Glomerular endothelial cell (primary cell): ENCODE results near the gene ARID2. TPM values are rescaled to one million over a fixed set of nuclear protein-coding genes. Genes with fewer than 3 reads are reported as not detected.

Experiments
- DNase-seq: peaks from one replicate; pipeline ENCODE4 v3.0.0-alpha.2; 2011; ENCODE audit warnings: low read depth, low spot score; ENCODE audit errors: extremely low read depth
- total RNA-seq: library from RNA; depleted of rRNA; stranded (reverse); fragments of >200 nt; gene quantifications from 2 replicates; pipeline ENCODE4 v1.2.3, GENCODE V29; 2015

The ARID2 gene
- total RNA-seq: 11.7 and 19.5 TPM in 2 replicates

DNA sequence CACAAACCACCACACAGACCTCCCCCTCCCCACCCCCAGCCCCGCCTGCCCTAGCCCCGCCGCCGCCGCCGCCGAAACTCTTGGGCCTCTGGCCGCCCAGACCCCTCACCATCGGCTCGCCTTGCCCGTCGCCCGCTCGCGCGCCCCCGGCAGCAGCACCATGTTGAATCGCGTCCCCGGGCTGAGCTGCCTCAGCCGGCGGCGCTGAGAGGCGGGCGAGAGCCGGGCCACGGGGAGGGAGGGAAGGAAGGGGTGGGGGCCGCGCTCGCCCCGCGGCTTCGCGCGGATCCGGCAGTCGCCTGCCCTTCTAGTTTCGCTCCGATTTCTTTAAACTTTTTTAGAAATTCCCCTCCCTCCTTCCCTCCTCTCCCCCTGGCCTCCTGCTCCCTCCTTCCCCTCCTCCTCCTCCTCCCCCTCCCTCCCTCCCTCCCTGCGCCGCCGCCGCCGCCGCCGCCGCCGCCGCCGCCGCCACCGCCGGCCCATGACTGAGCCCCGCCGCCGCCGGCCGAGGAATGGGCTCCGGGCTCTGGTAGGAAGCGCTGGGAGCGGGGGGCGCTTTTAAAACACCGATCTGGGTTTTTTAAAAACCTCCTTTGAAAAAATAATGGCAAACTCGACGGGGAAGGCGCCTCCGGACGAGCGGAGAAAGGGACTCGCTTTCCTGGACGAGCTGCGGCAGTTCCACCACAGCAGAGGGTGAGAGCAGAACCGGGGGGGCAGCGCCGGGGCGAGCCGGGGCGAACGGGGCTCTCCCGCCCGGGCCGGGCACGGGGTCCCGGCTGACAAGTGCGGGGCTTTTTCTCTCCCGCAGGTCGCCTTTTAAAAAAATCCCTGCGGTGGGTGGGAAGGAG, at the start of gene ARID2:
TSS of gene ARID2 (plus strand) at position 474 of the 851 bp plus-strand sequence. CDS start at position 605, 131 bp downstream.
- no peak for DNase-seq

DNA sequence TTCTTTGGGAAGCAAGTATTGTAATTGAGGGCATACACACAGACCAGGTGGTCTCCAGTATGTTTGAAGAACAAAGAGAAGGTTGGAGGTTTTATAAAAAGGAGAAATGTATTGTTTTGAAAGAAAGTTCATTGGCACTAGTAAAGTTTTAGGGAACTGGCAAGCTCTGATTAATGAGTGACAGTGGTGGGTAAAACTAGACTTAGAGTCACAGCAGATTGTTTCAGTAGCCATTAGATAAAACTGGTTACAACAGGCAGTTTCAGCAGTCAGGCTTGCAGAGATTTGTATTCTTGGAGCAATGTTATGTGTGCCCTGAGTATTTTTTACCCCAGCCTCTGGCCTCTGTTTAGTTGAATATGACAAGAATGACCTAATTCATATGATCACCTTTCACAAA, 49.1 kb upstream of the ARID2 start:
- DNase-seq: no peak

DNA sequence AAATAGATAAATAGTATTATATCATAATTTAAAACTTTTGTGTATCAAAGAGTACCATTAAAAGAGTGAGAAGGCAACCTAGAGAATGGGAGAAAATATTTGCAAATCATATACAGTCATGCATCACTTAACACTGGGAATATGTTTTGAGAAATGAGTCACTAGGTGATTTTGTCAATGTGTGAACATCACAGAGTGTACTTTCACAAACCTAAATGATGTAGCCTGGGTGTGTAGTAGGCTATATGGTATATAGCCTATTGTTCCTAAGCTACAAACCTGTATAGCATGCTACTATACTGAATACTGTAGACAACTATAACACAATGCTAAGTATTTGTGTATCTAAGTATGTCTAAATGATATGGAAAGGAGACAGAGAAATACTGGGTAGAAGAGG, 48.0 kb upstream of the ARID2 start:
- no peak for DNase-seq

GRCh38 chr12:45685680-45686079, 43.8 kb upstream of the ARID2 start:
- DNase-seq: no peak

- DNase-seq: no peak
Observed at GRCh38 chr12:45687081-45688015, 42.2 kb upstream of the ARID2 start.

GRCh38 chr12:45688183-45688582, 41.3 kb upstream of the ARID2 start:
- DNase-seq: no peak

DNA sequence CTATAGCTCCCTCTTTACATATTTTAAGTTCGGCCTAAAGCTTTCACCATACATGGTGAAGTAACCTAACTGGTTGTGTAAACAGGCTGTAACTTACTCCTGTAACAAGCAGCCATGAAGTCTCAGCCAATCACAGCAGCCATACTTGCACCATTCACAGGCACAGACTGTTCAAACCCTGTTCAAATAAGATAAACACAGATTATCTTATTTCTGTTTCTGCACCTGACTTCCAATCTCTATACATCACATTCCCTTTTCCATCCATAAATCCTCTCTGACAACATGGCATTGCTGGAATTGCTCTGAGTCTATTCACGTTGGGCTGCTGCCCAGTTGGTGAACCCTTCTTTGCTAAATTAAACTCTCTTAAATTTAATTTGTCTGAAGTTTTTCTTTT, 34.5 kb upstream of the ARID2 start:
- no peak for DNase-seq

GRCh38 chr12:45695606-45696005, 33.9 kb upstream of the ARID2 start:
- DNase-seq: no peak

DNA sequence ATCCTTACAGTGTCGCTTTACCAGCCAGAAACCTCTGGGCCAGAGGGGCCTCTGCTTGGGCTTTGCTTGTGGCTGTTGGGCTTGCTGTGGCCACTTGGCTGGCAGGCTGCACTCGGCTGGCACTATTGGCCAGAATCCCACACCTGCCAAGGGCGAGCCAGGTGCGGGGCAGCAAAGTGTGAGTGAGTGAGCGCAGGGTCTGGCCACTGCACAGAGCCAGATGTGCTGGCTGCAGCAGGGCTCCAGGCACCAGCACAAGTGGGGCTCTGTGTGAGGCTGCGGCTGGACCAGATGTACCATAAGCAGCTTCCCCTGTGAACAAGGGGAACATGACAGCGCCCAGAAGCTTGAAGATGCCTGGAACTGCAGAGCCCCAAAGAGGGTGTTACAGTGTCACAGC, 33.5 kb upstream of the ARID2 start:
- DNase-seq: no peak

DNA sequence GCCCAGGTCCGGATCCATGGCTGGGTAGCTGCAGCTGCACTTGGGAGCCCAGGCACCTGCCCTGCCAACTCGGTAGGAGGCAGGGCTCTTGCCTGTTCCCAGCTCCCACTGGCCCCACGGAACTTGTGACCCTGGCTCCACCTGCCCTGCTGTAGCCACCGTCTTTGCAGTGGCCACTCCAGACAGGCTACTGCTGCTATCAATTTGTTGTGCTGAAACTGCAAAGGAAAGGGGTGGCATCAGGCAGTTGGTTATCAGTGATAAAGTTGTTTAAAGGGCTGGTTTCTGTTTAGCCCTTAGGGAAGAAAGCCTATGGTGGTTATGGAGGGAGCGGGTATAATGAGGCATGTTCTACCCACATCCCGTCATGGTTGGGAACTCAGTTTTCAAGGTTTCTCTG, 32.1 kb upstream of the ARID2 start:
- no peak for DNase-seq

- DNase-seq: no peak
Observed at GRCh38 chr12:45701296-45701695, 28.2 kb upstream of the ARID2 start.

- no peak for DNase-seq
Observed at GRCh38 chr12:45703942-45704341, 25.6 kb upstream of the ARID2 start.

- DNase-seq: no peak
Observed at GRCh38 chr12:45704968-45705367, 24.5 kb upstream of the ARID2 start.

DNA sequence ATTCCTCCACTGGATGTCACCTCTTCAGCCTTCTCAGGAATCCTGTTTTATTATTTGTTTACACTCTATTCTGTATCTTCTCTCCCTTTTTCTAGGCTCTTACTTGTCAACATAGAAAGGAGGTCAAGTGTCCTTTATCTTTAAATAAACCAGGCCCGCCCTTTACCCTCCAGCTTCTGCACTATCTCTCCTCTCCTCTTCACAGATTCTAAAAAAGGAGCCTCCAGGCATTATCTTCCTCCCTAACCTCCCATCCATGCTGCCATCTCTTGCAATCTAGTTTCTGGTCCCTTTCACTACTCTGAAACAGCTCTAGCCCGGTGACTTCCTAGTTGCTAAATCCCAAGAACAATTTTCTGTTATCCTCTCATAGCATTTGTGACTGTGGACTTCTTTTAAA, 24.1 kb upstream of the ARID2 start:
- no peak for DNase-seq

DNA sequence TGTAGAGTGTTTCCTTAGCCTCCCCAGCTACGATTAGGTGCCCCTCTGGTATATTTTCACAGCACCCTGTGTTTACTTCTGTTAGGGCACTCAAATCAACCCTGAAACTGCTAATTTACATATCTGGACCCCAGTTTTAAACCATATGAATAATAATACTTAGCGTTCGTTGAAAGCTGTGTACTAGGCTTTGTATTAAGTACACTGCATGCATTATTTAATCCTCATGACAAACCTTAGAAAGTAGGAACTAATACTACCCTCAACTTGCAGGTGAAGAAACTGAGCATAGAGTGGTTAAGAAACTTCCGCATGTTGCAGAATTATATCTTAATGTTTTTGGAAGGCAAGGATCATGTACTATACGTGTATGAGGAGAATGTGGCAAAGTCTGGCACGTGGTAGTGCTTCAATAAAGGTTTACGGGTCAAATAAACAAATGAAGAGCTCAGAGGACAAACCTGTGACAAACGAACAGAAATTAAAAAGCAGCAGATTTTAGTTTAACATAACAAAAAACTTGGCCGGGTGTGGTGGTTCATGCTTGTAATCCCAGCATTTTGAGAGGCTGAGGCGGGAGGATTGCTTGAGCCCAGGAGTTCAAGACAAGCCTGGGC, 22.2 kb upstream of the ARID2 start:
- no peak for DNase-seq

GRCh38 chr12:45708363-45708762, 21.1 kb upstream of the ARID2 start:
- DNase-seq: no peak

- DNase-seq: no peak
Observed at GRCh38 chr12:45708901-45709300, 20.6 kb upstream of the ARID2 start.

GRCh38 chr12:45712319-45712718, 17.2 kb upstream of the ARID2 start:
- no peak for DNase-seq

- no peak for DNase-seq
Observed at GRCh38 chr12:45713078-45713477, 16.4 kb upstream of the ARID2 start.

DNA sequence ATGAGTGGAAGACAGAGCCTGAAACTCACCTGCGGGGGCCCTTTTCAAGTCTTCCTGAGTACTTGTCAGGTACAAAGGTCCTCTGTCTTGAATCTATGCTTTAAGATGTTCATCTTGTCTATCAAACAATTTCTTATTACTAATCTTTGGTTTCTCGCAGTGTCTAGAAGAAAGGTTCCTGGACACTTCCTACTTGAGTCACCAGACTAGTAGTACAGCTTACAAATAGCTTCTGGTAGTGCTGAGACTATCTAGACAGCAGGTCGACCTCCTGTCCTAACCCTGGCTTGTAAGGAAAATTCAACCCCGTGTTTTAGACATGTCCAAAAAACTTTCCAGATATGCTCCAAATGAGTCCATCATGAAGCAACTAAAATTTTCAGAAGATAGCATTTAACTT, 11.2 kb upstream of the ARID2 start:
- no peak for DNase-seq

DNA sequence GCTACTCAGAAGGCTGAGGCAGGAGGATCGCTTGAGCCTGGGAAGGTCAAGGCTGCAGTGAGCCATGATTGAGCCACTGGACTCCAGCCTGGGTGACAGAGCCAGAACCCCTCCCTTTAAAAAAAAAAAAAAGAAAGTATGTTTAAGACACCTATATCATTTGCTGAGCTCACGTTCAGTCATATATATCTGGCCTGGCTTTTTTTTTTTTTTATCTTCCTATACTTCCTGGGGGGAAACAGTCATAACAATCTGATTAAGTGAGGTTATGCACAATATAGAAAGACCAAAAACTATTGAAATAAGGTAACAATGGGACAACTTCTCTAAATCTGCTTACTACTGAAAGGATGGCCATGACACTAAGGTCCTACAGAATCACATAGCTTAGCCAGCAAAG, 9.4 kb upstream of the ARID2 start:
- no peak for DNase-seq
